K562 (cell line): ENCODE measurements around the gene HSPB7. TPM values are rescaled to one million over a fixed set of nuclear protein-coding genes. Genes with fewer than 3 reads are reported as not detected.

Experiments used
- ATF3 ChIP-seq, 2 experiments: fragments of 450-650 bp in 1 of 2; sonication (generic) in 1 of 2; formaldehyde crosslinking in 1 of 2; IDR thresholded peaks in 1 of 2; conservative IDR thresholded peaks in 1 of 2; 2 replicates each; pipeline versions ENCODE4 v1.6.1 to v1.8.1; 2016 to 2023; ENCODE audit warnings: mild to moderate bottlenecking in 2 of 2, moderate library complexity in 2 of 2, inconsistent platforms in 1 of 2, missing genetic modification reagents in 1 of 2
- E2F5 ChIP-seq: sonication (generic); formaldehyde crosslinking; IDR thresholded peaks from 2 replicates; pipeline ENCODE4 v1.8.0; 2022; ENCODE audit warnings: mild to moderate bottlenecking, missing genetic modification reagents
- ESRRA ChIP-seq: fragments of 450-650 bp; IDR thresholded peaks from 2 replicates; pipeline ENCODE4 v1.6.1; 2014; ENCODE audit warnings: low read depth, mild to moderate bottlenecking, moderate library complexity, borderline replicate concordance
- GTF2F1 ChIP-seq: IDR thresholded peaks from 2 replicates; pipeline ENCODE4 v1.6.1; 2011; ENCODE audit warnings: low read depth, low read length, improper control_type of control experiment
- HDAC3 ChIP-seq: fragments of 450-650 bp; IDR thresholded peaks from 2 replicates; pipeline ENCODE4 v1.6.1; 2018; ENCODE audit warnings: borderline replicate concordance, mild to moderate bottlenecking, moderate library complexity; ENCODE audit not compliant: partially characterized antibody
- HLTF ChIP-seq: fragments of 450-650 bp; IDR thresholded peaks from 2 replicates; pipeline ENCODE4 v1.6.1; 2016
- MCM3 ChIP-seq: fragments of 450-650 bp; IDR thresholded peaks from 2 replicates; pipeline ENCODE4 v1.6.1; 2016
- MEF2D ChIP-seq: conservative IDR thresholded peaks from 2 replicates; pipeline ENCODE4 v1.6.1; 2016; ENCODE audit warnings: low read depth, missing genetic modification characterization, missing compliant biosample characterization
- RBM25 ChIP-seq: fragments of 200-400 bp; formaldehyde crosslinking; IDR thresholded peaks from 2 replicates; pipeline ENCODE4 v1.6.1; 2018; ENCODE audit warnings: low read length, low read depth, moderate library complexity; ENCODE audit not compliant: severe bottlenecking
- RFX1 ChIP-seq: fragments of 450-650 bp; IDR thresholded peaks from 2 replicates; pipeline ENCODE4 v1.6.1; 2016; ENCODE audit warnings: mild to moderate bottlenecking, moderate library complexity
- SIN3A ChIP-seq, 2 experiments: fragments of 150-350 bp in 1 of 2; IDR thresholded peaks; 2 replicates each; pipeline ENCODE4 v1.6.1; 2011 to 2016; ENCODE audit warnings: borderline replicate concordance in 2 of 2, low read depth in 2 of 2, low read length in 2 of 2, mild to moderate bottlenecking in 2 of 2, moderate library complexity in 2 of 2; ENCODE audit not compliant: control insufficient read depth in 1 of 2
- TFAP4 ChIP-seq: sonication (generic); formaldehyde crosslinking; IDR thresholded peaks from 2 replicates; pipeline ENCODE4 v1.8.0; 2022; ENCODE audit warnings: missing genetic modification reagents, mild to moderate bottlenecking, moderate library complexity, borderline replicate concordance
- TFE3 ChIP-seq: fragments of 450-650 bp; formaldehyde crosslinking; IDR thresholded peaks from 2 replicates; pipeline ENCODE4 v1.4.0; 2020; ENCODE audit warnings: mild to moderate bottlenecking, mixed read lengths
- ZBTB7A ChIP-seq: IDR thresholded peaks from 2 replicates; pipeline ENCODE4 v1.6.1; 2011; ENCODE audit warnings: low read depth, mild to moderate bottlenecking, low read length, moderate library complexity, borderline replicate concordance; ENCODE audit not compliant: control insufficient read depth
- ZNF165 ChIP-seq: fragments of 250-450 bp; sonication (Bioruptor Pico); IDR thresholded peaks from 2 replicates; pipeline ENCODE4 v1.4.0; 2020; ENCODE audit warnings: borderline replicate concordance
- ZNF217 ChIP-seq: sonication (generic); formaldehyde crosslinking; IDR thresholded peaks from 2 replicates; pipeline ENCODE4 v1.8.0; 2022; ENCODE audit warnings: mild to moderate bottlenecking, missing genetic modification reagents
- ZNF277 ChIP-seq: fragments of 250-450 bp; sonication (Bioruptor Pico); IDR thresholded peaks from 2 replicates; pipeline ENCODE4 v1.8.0; 2022; ENCODE audit warnings: inconsistent platforms, mild to moderate bottlenecking, moderate library complexity, borderline replicate concordance
- ZNF551 ChIP-seq: fragments of 250-450 bp; sonication (Bioruptor Pico); IDR thresholded peaks from 2 replicates; pipeline ENCODE4 v1.5.0; 2021; ENCODE audit warnings: mild to moderate bottlenecking, moderate library complexity
- ZNF644 ChIP-seq: fragments of 200-800 bp; sonication (Bioruptor generic); IDR thresholded peaks from 2 replicates; pipeline ENCODE4 v1.6.1; 2016; ENCODE audit warnings: low read depth, missing genetic modification characterization, missing compliant biosample characterization
- ZNF655 ChIP-seq: fragments of 250-450 bp; sonication (Bioruptor Pico); IDR thresholded peaks from 2 replicates; pipeline ENCODE4 v1.5.0; 2021
- polyA plus RNA-seq, 8 experiments: library from polyadenylated mRNA; depleted of rRNA in 4 of 8; stranded (reverse) in 5 of 8; unstranded in 3 of 8; fragments of >200 nt; fragmentation: Nextera tagmentation in 2 of 8; fragmentation: Illumina TruSeq in 1 of 8; extraction: Ambion mirVana in 2 of 8; extraction: Trizol in 1 of 8; gene quantifications; 2 replicates each; pipeline versions ENCODE4 v1.2.1 to v1.2.3, GENCODE V29; 2011 to 2014; ENCODE audit warnings: inconsistent platforms in 1 of 8, missing spikeins in 1 of 8
- total RNA-seq, 7 experiments: library from RNA; depleted of rRNA in 6 of 7; stranded (reverse); fragments of >200 nt in 6 of 7; fragmentation: Illumina TruSeq in 2 of 7; extraction: Trizol in 2 of 7; gene quantifications; 2 replicates each; pipeline versions ENCODE4 v1.2.1 to v1.2.3, GENCODE V29; 2011 to 2021; ENCODE audit warnings: low replicate concordance in 1 of 7

Gene HSPB7
- total and polyA plus RNA-seq, 9 of the 15 experiments (the other 6 are each of a cell fraction or from before 2014, with no cell fraction given) = 0.05 to 0.19 (median 0.07) TPM; not detected in 6

GRCh38 chr1:16067127-16067768 lies 49.4 kb upstream of the HSPB7 start (continued):
- peak; percentile 92 for TF ChIP-seq RFX1
- no peak for TF ChIP-seq GTF2F1
- TF ChIP-seq ZBTB7A = no peak
- TF ChIP-seq ATF3 (IDR thresholded peaks at IDR 0.05) = peak; percentile 46
- no peak for TF ChIP-seq ATF3 (CRISPR knock-in tag; conservative IDR thresholded peaks at IDR 0.05)
- TF ChIP-seq ZNF655 (CRISPR knock-in tag) = no peak
- no peak for TF ChIP-seq ZNF277 (CRISPR knock-in tag)
- TF ChIP-seq TFAP4 (CRISPR knock-in tag) = peak; percentile 90
- TF ChIP-seq ZNF217 (CRISPR knock-in tag) = no peak
- TF ChIP-seq ZNF644 (tag) = no peak
- no peak for TF ChIP-seq HLTF
- no peak for TF ChIP-seq TFE3
- TF ChIP-seq ZNF165 (CRISPR knock-in tag) = no peak
- TF ChIP-seq MCM3 = no peak
- TF ChIP-seq SIN3A (IDR thresholded peaks at IDR 0.05; ENCODE audit: borderline replicate concordance in 2 of 2, control insufficient read depth in 1 of 2, low read depth in 2 of 2, low read length in 2 of 2) = no peak
- no peak for TF ChIP-seq E2F5 (CRISPR knock-in tag)
- TF ChIP-seq RBM25 = peak; percentile 21
- TF ChIP-seq ZNF551 (CRISPR knock-in tag) = no peak
- no peak for TF ChIP-seq MEF2D (tag)
- TF ChIP-seq ESRRA = peak; percentile 74
- no peak for TF ChIP-seq HDAC3
